D721Med (cell line): ENCODE results near the gene SEZ6L2.
"Not testable (repeated sequence)": the region's sequence is repeated elsewhere in the genome, so short reads cannot be mapped to it uniquely, and the experiment has no call there.

Source experiments
- DNase-seq: peaks from one replicate; pipeline ENCODE4 v3.0.0; 2011; ENCODE audit warnings: low spot score; ENCODE audit not compliant: insufficient read length
- FAIRE-seq: peaks from 2 replicates; lab custom pipeline; 2011; peaks lifted over from hg19 to GRCh38; lab: Jason Lieb, UNC
- TF ChIP-seq, protein P1 (sequence below): IDR thresholded peaks from 2 replicates; pipeline ENCODE4 v1.5.1; 2012; ENCODE audit warnings: mild to moderate bottlenecking, control low read depth; ENCODE audit not compliant: insufficient read depth; ENCODE audit errors: missing control alignments

SEZ6L2 gene

DNA sequence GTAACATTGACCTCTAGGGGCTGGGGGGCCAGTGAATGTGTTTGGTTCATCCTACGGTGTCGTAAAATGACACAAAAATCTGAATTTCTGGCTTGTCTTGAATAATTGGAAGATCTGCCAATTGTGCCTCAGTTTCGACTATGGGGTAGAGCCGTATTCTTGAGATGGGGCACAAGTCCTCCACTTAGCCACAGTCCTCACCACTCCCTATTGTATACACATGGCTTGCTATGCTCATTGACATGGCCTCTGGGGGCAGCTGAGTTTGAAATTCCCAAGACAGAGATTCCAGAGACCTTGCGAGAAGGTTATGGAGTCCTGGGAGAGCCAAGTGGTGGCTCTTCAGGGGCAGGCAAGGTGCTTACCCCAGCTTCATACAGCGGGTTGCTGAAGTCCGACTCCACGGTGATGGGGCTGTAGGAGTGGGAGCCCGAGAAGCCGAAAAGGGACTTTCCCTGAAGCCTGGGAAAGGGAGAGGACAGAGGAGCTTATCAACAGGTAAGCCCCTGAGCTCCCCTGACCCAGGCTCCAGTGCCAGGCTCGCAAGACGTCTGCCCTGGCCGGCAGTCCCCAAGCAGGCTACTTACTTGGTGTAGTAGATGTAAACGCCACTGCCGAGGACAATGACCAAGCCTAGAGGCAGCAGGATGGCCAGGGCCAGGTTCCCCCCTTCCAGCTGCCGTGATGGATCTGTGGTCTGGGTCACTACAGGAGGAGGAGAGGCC, 27.4 kb downstream of the SEZ6L2 start:
- FAIRE-seq (no peak), DNase-seq (no peak)
- TF ChIP-seq, protein P1, sequence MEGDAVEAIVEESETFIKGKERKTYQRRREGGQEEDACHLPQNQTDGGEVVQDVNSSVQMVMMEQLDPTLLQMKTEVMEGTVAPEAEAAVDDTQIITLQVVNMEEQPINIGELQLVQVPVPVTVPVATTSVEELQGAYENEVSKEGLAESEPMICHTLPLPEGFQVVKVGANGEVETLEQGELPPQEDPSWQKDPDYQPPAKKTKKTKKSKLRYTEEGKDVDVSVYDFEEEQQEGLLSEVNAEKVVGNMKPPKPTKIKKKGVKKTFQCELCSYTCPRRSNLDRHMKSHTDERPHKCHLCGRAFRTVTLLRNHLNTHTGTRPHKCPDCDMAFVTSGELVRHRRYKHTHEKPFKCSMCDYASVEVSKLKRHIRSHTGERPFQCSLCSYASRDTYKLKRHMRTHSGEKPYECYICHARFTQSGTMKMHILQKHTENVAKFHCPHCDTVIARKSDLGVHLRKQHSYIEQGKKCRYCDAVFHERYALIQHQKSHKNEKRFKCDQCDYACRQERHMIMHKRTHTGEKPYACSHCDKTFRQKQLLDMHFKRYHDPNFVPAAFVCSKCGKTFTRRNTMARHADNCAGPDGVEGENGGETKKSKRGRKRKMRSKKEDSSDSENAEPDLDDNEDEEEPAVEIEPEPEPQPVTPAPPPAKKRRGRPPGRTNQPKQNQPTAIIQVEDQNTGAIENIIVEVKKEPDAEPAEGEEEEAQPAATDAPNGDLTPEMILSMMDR = no peak

DNA sequence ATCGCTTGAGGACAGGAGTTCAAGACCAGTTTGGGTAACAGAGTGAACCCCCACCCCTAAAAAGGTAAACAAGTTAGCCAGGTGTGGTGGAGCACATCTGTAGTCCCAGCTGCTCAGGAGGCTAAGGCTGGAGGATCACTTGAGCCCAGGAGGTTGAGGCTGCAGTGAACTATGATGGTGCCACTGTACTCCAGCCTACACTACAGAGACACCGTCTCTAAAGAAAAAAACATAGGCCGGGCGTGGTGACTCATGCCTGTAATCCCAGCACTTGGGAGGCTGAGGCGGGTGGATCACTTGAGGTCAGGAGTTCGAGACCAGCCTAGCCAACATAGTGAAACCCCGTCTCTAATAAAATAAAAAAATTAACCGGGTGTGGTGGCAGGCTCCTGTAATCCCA, 30.3 kb downstream of the SEZ6L2 start:
- not testable (repeated sequence) for DNase-seq, FAIRE-seq

DNA sequence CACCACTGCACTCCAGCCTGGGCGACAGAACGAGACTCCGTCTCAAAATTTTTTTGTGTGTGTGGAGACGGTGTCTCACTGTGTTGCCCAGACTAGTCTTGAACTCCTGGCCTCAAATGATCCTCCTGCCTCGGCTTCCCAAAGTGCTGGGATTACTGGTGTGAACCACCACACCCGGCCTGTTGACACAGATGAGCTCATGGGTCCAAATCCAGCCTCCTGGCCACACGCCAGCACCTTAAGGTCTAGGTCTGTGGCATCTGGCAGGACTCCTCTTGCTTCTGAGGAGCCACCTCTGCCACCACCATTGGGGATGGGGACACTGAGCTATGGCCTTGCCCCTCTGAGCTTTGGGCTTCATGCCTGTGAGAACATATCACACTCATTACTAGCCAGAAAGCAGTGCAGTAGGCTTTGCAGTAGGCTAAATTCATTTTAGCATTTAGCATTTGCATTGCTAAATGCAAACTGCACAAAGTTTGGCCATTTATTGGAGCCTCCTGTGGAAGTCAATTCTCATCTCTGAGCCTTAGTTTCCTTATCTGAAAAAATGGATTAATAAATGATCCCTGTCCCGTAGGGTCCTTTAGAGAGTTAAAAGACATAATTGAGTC, 30.8 kb downstream of the SEZ6L2 start:
- DNase-seq (no peak), FAIRE-seq (no peak)
- TF ChIP-seq, protein P1 = no peak

GRCh38 chr16:29864205-29864604, 35.1 kb downstream of the SEZ6L2 start:
- no peak for FAIRE-seq

GRCh38 chr16:29863669-29863984, 35.7 kb downstream of the SEZ6L2 start:
- FAIRE-seq = no peak
- DNase-seq = no peak
- TF ChIP-seq, protein P1 = no peak

More at GRCh38 chr16:29864205-29864604, 35.1 kb downstream of the SEZ6L2 start:
- TF ChIP-seq, protein P1 = no peak
- DNase-seq = no peak

DNA sequence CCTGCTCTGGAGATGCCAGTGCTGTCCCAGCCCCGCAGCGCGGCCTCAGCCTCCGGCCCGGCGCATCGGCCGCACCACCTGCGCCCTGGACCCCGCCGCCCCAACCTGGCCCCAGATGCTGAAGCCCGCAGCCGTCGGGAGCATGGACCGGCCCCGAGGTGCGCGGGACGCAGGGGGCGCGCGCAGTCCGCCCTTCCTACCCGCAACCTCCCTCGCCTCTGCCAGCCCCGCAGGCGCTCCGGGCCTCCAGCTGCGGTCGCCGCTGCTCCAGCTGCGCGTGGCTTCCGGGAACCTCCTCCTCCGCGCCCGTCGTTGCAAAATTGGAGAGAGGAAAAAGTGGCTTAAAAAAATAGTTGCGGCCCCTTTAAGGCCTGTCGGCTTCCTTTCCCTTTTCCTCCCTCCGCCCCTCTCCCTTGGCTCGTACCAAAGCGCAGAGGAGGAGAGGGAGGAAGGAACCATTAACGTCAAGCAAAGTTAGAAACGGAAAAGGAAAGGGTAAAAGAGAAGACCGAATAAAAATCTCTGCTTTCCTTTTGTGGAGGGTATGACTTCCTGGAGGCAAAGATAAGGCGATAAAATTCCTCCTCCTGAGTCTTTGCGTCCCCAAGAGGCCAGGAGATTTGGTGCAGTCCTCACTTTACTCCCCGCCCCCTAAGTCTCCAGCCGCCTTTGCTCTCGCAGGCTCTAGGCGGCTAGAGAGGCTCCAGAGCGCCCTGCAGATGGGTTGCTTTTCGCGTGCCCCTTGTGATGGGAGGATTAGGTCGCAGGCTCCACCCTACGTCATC, 36.3 kb downstream of the SEZ6L2 start, which contains the start of gene CDIPT:
TSS of gene CDIPT (minus strand) at position 343 of the 785 bp plus-strand sequence. CDS start 369 bp downstream, outside the sequence.
- no peak for FAIRE-seq
- TF ChIP-seq, protein P1 = peak; percentile 87
- peak; percentile 51 for DNase-seq

- no peak for DNase-seq
- TF ChIP-seq, protein P1 = no peak
- no peak for FAIRE-seq
These were observed 36.9 kb downstream of the SEZ6L2 start for GRCh38 chr16:29862383-29862883.
